Measurements from ENCODE around the gene FBXO5.
"Not testable (repeated sequence)": the region's sequence is repeated elsewhere in the genome, so short reads cannot be mapped to it uniquely, and the experiment has no call there.

FBXO5 gene

GRCh38 chr6:152982904-152983636 lies at the start of gene FBXO5:
Gene FBXO5 (minus strand): TSS chr6:152983041. CDS start chr6:152982959, 82 bp downstream.
- DNase-seq (ENCODE audit: low read depth, low spot score): peak; percentile 100

DNA sequence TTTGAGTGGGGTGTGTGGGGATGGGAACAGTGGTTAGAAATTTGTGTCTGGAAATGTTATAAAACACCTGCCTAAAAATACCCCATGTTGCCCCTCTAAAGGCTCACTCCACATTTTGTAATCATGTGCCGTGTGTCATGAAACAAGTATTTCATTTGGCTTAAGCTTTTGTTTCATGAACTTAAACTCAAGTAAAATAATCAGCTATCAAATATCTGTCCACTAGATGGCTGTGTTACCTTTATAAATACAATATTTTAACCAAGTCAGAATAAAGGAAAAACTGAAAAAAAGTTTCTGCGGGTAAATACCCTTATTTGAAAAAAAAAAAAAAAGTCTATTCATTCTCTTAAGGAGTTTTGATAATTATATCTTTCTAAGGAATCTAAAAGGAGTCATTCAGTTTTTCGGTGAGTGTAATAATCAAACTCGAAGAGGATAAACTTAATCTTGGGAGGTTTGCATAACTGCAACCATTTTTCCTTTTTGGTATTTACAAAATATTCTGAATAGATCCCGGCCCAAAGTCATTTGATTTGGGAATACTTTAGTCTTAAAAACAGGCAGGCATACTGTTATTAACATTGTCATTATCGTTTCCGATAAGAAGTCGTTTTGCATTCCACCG lies 49.5 kb upstream of the FBXO5 start:
- no peak for DNase-seq (ENCODE audit: low read depth, low spot score)

GRCh38 chr6:153031335-153031955 lies 48.6 kb upstream of the FBXO5 start:
- DNase-seq (ENCODE audit: low read depth, low spot score): no peak

DNA sequence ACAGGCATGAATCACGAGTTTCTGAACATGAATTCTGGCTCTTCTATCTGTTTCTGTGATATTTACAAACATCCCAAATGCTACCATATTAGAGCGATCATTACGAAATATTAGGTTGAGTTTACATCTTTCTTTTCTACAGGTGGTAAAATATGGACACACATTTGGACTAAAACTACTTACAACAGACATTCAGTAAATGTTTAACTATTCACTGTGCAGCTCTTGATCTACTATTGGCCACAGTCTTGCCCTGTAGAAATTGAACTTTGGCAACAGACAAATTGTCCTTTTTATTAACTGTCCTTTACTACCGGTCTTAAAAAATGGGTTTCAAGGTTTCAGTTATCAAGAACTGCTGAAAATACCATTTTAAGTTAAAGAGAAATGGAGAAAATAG lies 46.1 kb upstream of the FBXO5 start:
- DNase-seq (ENCODE audit: low read depth, low spot score): no peak

- DNase-seq (ENCODE audit: low read depth, low spot score): no peak
These were observed 45.4 kb upstream of the FBXO5 start for GRCh38 chr6:153028286-153028685.

- no peak for DNase-seq (ENCODE audit: low read depth, low spot score)
These were observed 44.6 kb upstream of the FBXO5 start for GRCh38 chr6:153027480-153027879.

DNA sequence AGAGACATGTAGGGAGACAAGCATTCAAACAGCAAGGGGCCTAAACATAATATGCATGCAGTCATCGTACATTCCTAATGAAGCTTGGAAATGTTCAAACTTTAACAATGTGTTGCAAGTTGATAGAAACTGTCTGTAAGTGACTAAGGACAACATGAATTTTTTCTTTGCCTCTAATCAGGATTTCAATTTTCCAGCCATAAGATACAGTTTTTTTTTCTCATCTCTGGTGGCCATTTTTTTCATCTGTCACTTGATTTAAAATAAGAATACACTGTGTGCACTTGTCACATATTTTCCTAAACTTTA lies 41.8 kb upstream of the FBXO5 start:
- DNase-seq (ENCODE audit: low read depth, low spot score): no peak

DNA sequence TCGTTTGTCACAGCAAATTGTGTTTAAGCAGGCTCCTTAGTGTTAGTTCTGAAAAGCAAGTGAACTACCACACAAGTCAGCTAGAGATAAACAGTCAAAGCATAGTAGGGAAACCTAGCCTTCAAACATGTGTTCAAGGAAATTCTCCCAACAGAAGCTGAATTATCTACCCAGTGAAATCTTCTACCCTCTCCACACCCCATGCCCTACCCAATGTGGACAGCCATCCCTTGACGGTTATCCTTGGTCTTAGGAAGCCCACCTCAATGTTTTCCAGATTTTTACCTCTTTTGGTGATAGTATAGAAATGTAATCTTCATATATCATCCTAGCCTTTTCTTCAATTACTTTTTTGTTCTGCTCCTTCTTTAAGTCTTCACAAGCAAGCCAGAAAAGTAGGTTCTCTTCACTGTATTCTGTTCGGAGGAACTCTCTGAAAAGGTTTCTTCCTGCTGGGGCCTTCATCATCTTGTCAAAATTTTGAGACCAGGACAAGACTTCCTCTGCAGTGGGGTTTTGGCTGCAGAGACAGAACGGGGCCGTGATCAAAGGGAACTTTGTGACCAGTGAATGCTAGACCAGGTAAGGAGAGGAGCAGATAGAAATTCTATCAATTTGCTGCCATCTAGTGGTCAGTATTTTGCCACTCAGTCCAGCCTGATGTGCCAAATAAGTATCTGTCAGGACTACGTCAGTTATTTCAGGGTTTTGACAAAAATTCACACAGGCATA lies 41.3 kb upstream of the FBXO5 start:
- DNase-seq (ENCODE audit: low read depth, low spot score): peak; percentile 58

GRCh38 chr6:153018355-153018754 lies 35.5 kb upstream of the FBXO5 start:
- DNase-seq (ENCODE audit: low read depth, low spot score): no peak

GRCh38 chr6:153016846-153017245 lies 34.0 kb upstream of the FBXO5 start:
- DNase-seq (ENCODE audit: low read depth, low spot score): peak; percentile 52

DNA sequence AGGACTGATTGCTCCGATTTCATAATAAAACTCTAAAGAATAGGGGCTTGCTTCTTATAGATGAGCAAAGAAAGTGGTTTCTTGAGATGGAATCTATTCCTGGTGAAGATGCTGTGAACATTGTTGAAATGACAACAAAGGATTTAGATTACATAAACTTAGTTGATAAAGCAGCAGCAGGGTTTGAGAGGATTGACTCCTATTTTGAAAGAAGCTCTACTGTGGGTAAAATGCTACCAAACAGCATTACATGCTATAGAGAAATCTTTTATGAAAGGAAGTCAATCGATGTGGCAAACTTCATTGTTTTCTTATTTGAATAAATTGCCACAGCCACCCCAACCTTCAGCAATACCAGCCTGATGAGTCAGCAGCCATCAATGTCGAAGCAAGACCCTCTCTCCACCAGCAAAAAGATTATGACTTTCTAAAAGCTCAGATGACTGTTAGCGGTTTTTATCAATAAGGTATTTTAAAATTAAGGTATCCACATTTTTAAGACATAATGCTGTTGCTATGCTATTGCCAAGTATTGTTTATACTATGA lies 32.3 kb upstream of the FBXO5 start:
- no peak for DNase-seq (ENCODE audit: low read depth, low spot score)

DNA sequence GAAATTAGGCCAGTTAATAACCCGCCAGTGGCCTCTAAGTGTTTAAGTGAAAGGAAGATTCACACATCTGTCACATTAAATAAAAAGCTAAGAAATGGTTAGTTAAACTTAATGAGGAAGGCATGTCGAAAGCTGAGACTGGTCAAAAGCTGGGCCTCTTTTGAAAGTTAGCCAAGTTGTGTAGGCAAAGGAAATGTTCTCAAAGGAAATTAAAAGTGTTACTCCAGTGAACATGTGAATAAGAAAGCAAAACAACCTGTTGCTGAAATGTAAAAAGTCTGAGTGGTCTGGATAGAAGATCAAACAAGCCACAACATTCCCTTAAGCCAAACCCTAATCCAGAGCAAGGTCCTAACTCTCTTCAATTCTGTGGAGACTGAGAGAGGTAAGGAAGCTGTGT lies 30.6 kb upstream of the FBXO5 start:
- no peak for DNase-seq (ENCODE audit: low read depth, low spot score)

- DNase-seq (ENCODE audit: low read depth, low spot score): no peak
These were observed 30.0 kb upstream of the FBXO5 start for GRCh38 chr6:153012856-153013255.

DNA sequence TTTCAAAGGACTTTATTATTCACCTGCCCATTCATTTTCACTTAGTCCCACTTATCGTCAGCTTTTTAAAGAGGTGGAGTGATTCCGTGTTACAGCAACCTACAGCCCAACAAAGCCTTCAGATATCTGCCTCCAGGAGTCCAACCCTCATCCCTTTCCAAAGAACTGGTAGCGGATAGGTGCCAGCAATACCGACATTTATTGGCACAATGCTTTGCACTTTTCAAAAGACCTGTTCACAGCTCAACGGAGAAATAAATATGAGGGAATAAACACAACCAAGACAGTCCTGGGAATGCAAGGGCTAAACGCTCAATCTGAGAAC lies 20.5 kb upstream of the FBXO5 start:
- no peak for DNase-seq (ENCODE audit: low read depth, low spot score)

GRCh38 chr6:153002613-153003365 lies 19.9 kb upstream of the FBXO5 start, which contains the start of gene MTRF1L:
Gene MTRF1L (minus strand): TSS chr6:153002709. CDS start chr6:153002685, 24 bp downstream.
- DNase-seq (ENCODE audit: low read depth, low spot score): peak; percentile 99

GRCh38 chr6:153001767-153002612 lies 19.1 kb upstream of the FBXO5 start:
- DNase-seq (ENCODE audit: low read depth, low spot score): no peak

- DNase-seq (ENCODE audit: low read depth, low spot score): not testable (repeated sequence)
These were observed 17.9 kb upstream of the FBXO5 start for GRCh38 chr6:153000790-153001189.

DNA sequence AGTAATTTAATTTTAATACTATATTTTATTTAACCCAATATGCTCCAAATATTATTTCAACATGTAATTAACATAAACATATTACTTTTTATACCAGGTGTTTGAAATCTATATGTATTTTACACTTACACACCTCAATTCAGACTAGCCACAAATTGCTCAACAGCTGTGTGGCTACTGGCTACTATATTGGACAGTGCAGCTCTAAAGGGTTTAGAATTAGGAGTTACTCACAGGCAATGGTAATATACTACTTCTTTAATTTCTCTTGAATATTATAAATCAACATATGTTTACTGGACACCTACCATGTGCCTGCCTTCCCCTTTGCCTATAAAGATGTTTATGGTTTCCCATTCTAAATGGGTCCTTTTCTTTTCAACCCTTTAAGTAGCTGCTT lies 17.4 kb upstream of the FBXO5 start:
- no peak for DNase-seq (ENCODE audit: low read depth, low spot score)

- not testable (repeated sequence) for DNase-seq (ENCODE audit: low read depth, low spot score)
These were observed 16.7 kb upstream of the FBXO5 start for GRCh38 chr6:152999538-152999937.

DNA sequence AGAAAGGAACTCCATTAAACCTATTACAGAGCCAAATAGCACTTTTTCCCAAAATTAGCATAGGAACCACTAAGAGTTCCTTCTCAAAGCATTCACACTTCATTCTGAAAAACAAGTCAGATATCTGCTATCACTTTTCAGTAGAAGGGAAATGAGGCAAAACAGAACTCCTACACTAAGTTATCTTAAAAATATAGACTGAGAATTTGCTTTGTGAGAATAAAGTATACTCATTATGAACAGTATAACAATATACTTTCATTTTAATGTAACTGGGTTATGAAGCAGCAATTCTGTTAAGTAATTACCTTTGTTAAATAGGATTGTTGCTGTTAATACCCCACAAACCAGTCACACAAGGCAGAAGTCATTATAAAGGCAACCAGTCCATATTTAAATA lies 11.0 kb upstream of the FBXO5 start:
- DNase-seq (ENCODE audit: low read depth, low spot score): no peak

DNA sequence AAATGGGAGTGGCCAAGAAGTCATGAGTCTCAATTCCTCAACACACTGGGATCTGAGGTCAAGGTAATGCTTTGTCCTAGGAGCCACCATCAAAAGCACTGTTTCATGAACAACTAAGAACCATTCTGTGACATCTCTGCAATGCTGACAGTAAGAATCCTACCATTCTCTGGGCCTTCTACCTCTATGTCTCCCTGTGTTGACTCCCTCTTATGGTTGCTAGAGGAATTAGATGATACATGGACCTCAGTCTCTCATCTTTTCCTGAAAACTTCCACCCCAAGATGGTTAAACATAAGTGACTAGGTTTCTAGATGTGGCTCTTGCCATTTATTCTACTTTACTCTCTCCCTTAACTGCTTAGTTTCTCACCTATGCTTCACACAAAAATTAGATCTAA lies 10.6 kb upstream of the FBXO5 start:
- DNase-seq (ENCODE audit: low read depth, low spot score): no peak

Measured in ELF-1 (cell line).